ENCODE results near the gene IQSEC3. TPM values are rescaled to one million over a fixed set of nuclear protein-coding genes. Genes with fewer than 3 reads are reported as not detected.
"Not testable (repeated sequence)": the region's sequence is repeated elsewhere in the genome, so short reads cannot be mapped to it uniquely, and the experiment has no call there.

IQSEC3 gene
- total and polyA plus RNA-seq, 7 experiments from 2014 or later = 0.36 to 5.5 (median 1.7) TPM; not detected in 1

DNA sequence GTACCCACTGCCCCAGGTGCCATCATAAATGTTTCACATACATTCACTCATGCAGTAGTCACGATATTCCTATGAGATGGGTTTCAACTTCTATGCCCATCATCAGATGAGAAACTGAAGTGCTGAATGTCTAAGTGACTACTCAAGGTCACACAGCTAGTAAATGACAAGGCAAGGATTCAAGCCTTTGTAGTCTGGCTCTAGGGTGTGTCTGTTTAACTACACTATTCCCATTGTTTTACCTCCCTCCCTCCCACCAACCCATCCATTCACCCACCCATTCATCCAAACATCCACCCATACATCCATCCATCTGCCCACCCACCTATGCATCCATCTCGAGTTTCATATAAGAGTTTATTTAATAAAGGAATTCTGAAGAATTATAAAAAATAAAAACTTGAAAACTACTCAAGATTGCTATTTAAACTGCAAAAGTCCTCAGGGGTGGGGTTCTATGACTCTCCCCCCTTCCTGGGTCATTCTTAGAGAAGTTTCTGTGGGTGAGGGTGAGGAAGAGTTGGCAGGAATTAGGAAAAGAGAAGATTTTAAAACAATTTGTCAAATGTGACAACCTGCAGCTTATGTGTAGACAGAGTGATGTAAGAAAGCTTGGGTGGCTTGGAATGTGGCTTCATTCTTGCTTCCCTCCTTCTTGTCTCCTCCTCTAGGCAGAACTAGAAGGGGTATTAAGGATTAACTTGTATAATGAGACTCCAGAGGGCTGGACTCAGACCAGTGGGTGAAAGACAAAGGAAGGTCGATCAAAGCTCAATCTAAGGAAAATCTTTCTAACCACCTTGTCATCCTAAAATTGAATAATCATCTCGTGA, 13.4 kb upstream of the IQSEC3 start:
- H3K9me3 ChIP-seq (ENCODE audit: control insufficient read depth in 2 of 3, low read length in 3 of 3); H3K4me1 Mint-ChIP-seq; H3K27me3 ChIP-seq (ENCODE audit: control insufficient read depth in 2 of 2, insufficient read depth in 2 of 2, low read length in 2 of 2); H3K4me3 ChIP-seq (ENCODE audit: low read length); intact Hi-C loops (cut with micrococcal nuclease); H3K4me3 Mint-ChIP-seq; H3K27ac Mint-ChIP-seq; H3K4me1 ChIP-seq (ENCODE audit: control insufficient read depth in 2 of 2, insufficient read depth in 2 of 2, low read length in 2 of 2); DNase-seq; POLR2A ChIA-PET; H3K27ac ChIP-seq (ENCODE audit: low read depth, low read length); ATAC-seq; H3K36me3 ChIP-seq (ENCODE audit: control insufficient read depth in 2 of 3, insufficient read depth in 3 of 3, low read length in 3 of 3); CTCF ChIA-PET: not testable (repeated sequence)
- Mint-ChIP-seq H3K27me3 (peaks cover 18 to 75% (median 72%) of the 10 kb centered on the region in 5 donors), H3K36me3 (peaks cover 0 to 13% (median 2%) of the 10 kb centered on the region in 5 donors), H3K9me3 (peaks cover 0 to 22% (median 11%) of the 10 kb centered on the region in 11 donors)

DNA sequence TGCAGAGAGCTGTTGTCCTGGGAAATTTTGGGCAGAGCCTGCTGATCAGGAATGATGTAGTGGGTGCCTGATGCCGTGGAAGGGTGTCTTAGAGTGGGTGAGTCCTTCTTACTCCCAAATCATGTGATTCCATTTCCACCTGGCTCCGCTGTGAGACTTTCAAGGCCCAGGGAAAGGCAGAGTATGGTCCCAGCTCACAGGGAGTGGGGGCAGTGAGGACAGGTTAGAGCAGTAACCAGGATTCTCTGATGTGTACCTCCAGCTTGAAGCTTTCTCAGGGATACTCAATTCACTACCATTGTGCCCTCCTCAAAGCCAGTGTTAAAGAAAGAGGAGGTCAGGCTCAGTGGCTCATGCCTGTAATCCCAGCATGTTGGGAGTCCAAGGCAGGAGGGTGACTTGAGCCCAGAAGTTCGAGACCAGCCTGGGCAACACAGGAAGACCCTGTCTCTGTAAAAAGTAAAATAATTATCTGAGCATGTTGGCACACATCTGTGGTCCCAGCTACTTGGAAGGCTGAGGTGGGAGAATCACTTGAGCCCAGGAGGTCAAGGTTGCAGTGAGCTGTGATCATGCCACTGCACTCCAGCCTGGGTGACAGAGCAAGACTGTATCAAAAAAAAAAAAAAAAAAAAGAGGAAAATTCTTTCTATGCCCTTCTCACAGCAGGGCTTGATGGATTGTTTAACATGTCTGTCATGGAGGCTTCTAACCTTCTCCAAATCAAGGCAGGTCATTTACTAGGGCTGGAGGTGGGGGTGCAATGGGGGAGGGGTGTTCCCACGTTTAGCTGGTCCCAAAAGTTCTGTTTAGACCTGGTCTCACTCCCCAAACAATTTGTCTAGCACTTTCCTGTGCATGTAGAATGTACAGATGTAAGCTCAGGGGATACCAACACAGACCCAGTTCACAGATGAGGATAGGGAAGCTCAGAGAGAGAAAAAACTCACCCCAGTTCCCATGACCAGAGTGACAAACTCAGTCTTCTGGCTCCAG, 12.5 kb upstream of the IQSEC3 start:
- Histone ChIP-seq H3K4me3 (ENCODE audit: low read length) (no peak overlapping the region), H3K27ac (ENCODE audit: low read depth, low read length) (no peak overlapping the region), H3K9me3 (ENCODE audit: control insufficient read depth in 2 of 3, low read length in 3 of 3) (no peaks in the 10 kb centered on the region), H3K27me3 (ENCODE audit: control insufficient read depth in 2 of 2, insufficient read depth in 2 of 2, low read length in 2 of 2) (peaks cover 0 to 4% of the 10 kb centered on the region in 2 donors), H3K36me3 (ENCODE audit: control insufficient read depth in 2 of 3, insufficient read depth in 3 of 3, low read length in 3 of 3) (no peaks in the 10 kb centered on the region), H3K4me1 (ENCODE audit: control insufficient read depth in 2 of 2, insufficient read depth in 2 of 2, low read length in 2 of 2) (no peaks in the 10 kb centered on the region)
- CTCF ChIA-PET = no interaction called here
- Mint-ChIP-seq H3K27me3 (peaks cover 27 to 78% (median 74%) of the 10 kb centered on the region in 5 donors), H3K36me3 (peaks cover 0 to 21% (median 5%) of the 10 kb centered on the region in 5 donors), H3K4me1 (no peaks in the 10 kb centered on the region), H3K27ac (no peak overlapping the region), H3K9me3 (peaks cover 0 to 31% (median 21%) of the 10 kb centered on the region in 11 donors), H3K4me3 (no peak overlapping the region)
- ATAC-seq (no peak), DNase-seq (no peak)
- POLR2A ChIA-PET = no interaction called here
- intact Hi-C loops (cut with micrococcal nuclease) = no loop called here

DNA sequence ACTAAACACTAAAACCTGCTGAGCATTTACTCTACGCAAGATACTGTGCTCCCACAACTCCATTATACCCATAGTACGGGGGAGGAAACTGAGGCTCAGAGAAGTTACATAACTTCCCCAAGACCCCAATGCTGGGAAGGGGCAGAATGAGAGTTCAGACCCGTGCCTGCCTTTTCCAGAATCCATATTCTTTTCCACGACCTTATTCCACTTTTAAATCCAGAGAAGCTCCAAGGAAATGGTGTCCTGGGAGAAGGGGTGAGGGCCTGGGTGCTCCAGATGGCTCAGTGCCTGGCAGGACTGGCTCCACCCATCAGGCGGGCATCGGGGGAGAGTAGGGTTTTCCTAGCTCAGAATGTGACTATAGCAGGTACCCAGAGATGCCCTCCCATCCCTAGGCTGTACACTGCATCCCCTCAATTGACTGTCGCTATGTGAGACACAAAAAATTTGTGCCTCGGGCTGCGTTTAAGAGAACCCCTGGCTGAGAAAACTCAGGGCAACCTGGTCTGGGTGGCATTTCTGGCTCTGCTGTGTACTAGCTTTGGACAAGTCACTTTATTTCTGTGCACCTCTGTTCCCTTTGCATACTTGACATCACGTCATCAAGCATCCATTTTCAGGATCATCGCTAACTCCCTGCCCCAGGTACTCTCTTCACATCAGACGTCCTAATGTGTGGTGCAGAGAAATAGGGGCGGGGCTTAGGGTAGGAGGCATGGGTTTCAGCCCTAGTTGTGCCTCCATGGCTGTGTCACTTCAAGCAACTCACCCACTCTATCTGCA, 11.6 kb upstream of the IQSEC3 start:
- Histone ChIP-seq H3K36me3 (ENCODE audit: control insufficient read depth in 2 of 3, insufficient read depth in 3 of 3, low read length in 3 of 3) (no peaks in the 10 kb centered on the region), H3K4me1 (ENCODE audit: control insufficient read depth in 2 of 2, insufficient read depth in 2 of 2, low read length in 2 of 2) (no peaks in the 10 kb centered on the region), H3K9me3 (ENCODE audit: control insufficient read depth in 2 of 3, low read length in 3 of 3) (no peaks in the 10 kb centered on the region), H3K27ac (ENCODE audit: low read depth, low read length) (no peak overlapping the region), H3K4me3 (ENCODE audit: low read length) (no peak overlapping the region), H3K27me3 (ENCODE audit: control insufficient read depth in 2 of 2, insufficient read depth in 2 of 2, low read length in 2 of 2) (peaks cover 0 to 4% of the 10 kb centered on the region in 2 donors)
- H3K4me3 Mint-ChIP-seq = no peak overlapping the region
- DNase-seq (no peak), ATAC-seq (no peak)
- CTCF ChIA-PET = no interaction called here
- H3K4me1 Mint-ChIP-seq = no peaks in the 10 kb centered on the region
- H3K36me3 Mint-ChIP-seq = peaks cover 0 to 25% (median 5%) of the 10 kb centered on the region in 5 donors
- peaks cover 0 to 39% (median 27%) of the 10 kb centered on the region in 11 donors for H3K9me3 Mint-ChIP-seq
- H3K27ac Mint-ChIP-seq = no peak overlapping the region
- H3K27me3 Mint-ChIP-seq = peaks cover 34 to 81% (median 77%) of the 10 kb centered on the region in 5 donors
- POLR2A ChIA-PET = no interaction called here
- intact Hi-C loops (cut with micrococcal nuclease) = no loop called here

GRCh38 chr12:56683-57346, 9.8 kb upstream of the IQSEC3 start:
- ChIA-PET POLR2A (interaction anchor here (0.6 kb wide), 1 partner anchor 585 kb away, joined by 3 read pairs; no protein-coding TSS in a partner anchor), CTCF (no interaction called here)
- Mint-ChIP-seq H3K4me1 (no peaks in the 10 kb centered on the region), H3K27ac (no peak overlapping the region), H3K9me3 (peaks cover 3 to 56% (median 34%) of the 10 kb centered on the region in 11 donors), H3K27me3 (peaks cover 39 to 90% (median 89%) of the 10 kb centered on the region in 5 donors), H3K36me3 (peaks cover 0 to 38% (median 5%) of the 10 kb centered on the region in 5 donors), H3K4me3 (no peak overlapping the region)
- ATAC-seq (no peak), DNase-seq (no peak)
- Histone ChIP-seq H3K4me3 (ENCODE audit: low read length) (no peak overlapping the region), H3K4me1 (ENCODE audit: control insufficient read depth in 2 of 2, insufficient read depth in 2 of 2, low read length in 2 of 2) (no peaks in the 10 kb centered on the region), H3K36me3 (ENCODE audit: control insufficient read depth in 2 of 3, insufficient read depth in 3 of 3, low read length in 3 of 3) (no peaks in the 10 kb centered on the region), H3K27ac (ENCODE audit: low read depth, low read length) (no peak overlapping the region), H3K9me3 (ENCODE audit: control insufficient read depth in 2 of 3, low read length in 3 of 3) (no peaks in the 10 kb centered on the region), H3K27me3 (ENCODE audit: control insufficient read depth in 2 of 2, insufficient read depth in 2 of 2, low read length in 2 of 2) (peaks cover 0 to 4% of the 10 kb centered on the region in 2 donors)
- intact Hi-C loops (cut with micrococcal nuclease) = no loop called here

DNA sequence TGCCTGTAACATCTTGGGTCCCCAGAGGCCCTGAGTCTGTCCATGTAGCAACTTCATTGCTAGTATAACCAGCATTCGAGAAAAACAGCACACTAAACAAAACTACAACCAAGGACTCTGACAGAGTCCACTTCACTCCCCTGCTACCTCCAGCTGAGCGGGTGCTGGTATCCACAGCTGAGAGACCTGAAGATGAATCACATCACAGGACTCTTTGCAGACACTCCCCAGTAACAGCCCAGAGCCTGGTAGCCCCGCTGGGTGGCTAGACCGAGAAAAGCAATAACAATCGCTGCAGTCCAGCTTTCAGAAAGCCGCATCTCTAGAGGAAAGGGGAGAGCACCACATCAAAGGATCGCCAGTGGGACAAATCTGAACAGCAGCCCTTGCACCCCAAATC, 9.0 kb upstream of the IQSEC3 start:
- Histone ChIP-seq H3K4me3 (ENCODE audit: low read length) (no peak overlapping the region), H3K27ac (ENCODE audit: low read depth, low read length) (no peak overlapping the region), H3K4me1 (ENCODE audit: control insufficient read depth in 2 of 2, insufficient read depth in 2 of 2, low read length in 2 of 2) (no peaks in the 10 kb centered on the region), H3K9me3 (ENCODE audit: control insufficient read depth in 2 of 3, low read length in 3 of 3) (no peaks in the 10 kb centered on the region), H3K36me3 (ENCODE audit: control insufficient read depth in 2 of 3, insufficient read depth in 3 of 3, low read length in 3 of 3) (no peaks in the 10 kb centered on the region), H3K27me3 (ENCODE audit: control insufficient read depth in 2 of 2, insufficient read depth in 2 of 2, low read length in 2 of 2) (peaks cover 0 to 4% of the 10 kb centered on the region in 2 donors)
- Mint-ChIP-seq H3K4me3 (no peak overlapping the region), H3K27me3 (peaks cover 39 to 94% (median 88%) of the 10 kb centered on the region in 5 donors), H3K4me1 (no peaks in the 10 kb centered on the region), H3K9me3 (peaks cover 3 to 60% (median 38%) of the 10 kb centered on the region in 11 donors), H3K36me3 (peaks cover 0 to 38% (median 5%) of the 10 kb centered on the region in 5 donors), H3K27ac (no peak overlapping the region)
- POLR2A ChIA-PET = no interaction called here
- DNase-seq (no peak), ATAC-seq (no peak)
- intact Hi-C loops (cut with micrococcal nuclease) = no loop called here
- CTCF ChIA-PET = no interaction called here

GRCh38 chr12:58832-59231, 7.7 kb upstream of the IQSEC3 start:
- Histone ChIP-seq H3K4me1 (ENCODE audit: control insufficient read depth in 2 of 2, insufficient read depth in 2 of 2, low read length in 2 of 2) (no peaks in the 10 kb centered on the region), H3K4me3 (ENCODE audit: low read length) (no peak overlapping the region), H3K9me3 (ENCODE audit: control insufficient read depth in 2 of 3, low read length in 3 of 3) (no peaks in the 10 kb centered on the region), H3K27me3 (ENCODE audit: control insufficient read depth in 2 of 2, insufficient read depth in 2 of 2, low read length in 2 of 2) (peaks cover 0 to 4% of the 10 kb centered on the region in 2 donors), H3K36me3 (ENCODE audit: control insufficient read depth in 2 of 3, insufficient read depth in 3 of 3, low read length in 3 of 3) (no peaks in the 10 kb centered on the region), H3K27ac (ENCODE audit: low read depth, low read length) (no peak overlapping the region)
- H3K4me1 Mint-ChIP-seq = no peaks in the 10 kb centered on the region
- DNase-seq = no peak
- ATAC-seq = no peak
- H3K36me3 Mint-ChIP-seq = peaks cover 0 to 38% (median 0%) of the 10 kb centered on the region in 5 donors
- peaks cover 35 to 87% (median 80%) of the 10 kb centered on the region in 5 donors for H3K27me3 Mint-ChIP-seq
- no peak overlapping the region for H3K4me3 Mint-ChIP-seq
- ChIA-PET CTCF (no interaction called here), POLR2A (no interaction called here)
- H3K27ac Mint-ChIP-seq = no peak overlapping the region
- intact Hi-C loops (cut with micrococcal nuclease) = no loop called here
- H3K9me3 Mint-ChIP-seq = peaks cover 3 to 60% (median 38%) of the 10 kb centered on the region in 11 donors

All from naive thymus-derived CD4-positive, alpha-beta T cell (primary cell).